Measurements from ENCODE around the gene SLC7A5.

SLC7A5 gene

DNA sequence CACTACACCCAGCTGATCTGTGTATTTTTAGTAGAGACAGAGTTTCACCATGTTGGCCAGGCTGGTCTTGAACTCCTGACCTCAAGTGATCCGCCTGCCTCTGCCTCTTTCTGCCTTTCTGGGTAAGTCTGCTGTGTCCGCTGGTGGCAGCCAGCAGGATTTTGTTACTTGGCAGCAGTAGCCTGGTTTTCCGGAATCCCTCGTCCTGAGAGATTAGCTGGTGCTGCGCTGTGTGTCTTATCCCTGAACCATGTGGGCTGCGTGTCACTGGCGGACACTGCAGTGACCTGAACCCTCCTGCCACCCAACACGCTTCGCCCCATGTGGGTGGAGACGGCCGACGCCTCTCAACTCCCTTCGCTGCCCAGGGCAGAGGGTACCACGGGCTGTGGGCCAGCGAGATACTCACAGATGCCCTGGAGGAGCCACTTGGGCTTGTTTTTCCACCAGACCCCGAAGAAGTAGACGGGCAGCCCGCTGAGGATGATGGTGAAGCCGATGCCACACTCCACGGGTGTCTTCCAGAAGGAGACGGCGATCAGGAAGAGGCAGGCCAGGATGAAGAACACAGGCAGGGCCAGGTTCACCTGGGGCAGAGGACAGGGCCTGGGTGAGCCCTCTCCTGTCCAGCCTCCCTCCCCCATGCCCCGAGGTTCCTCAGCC is 35.2 kb downstream of the SLC7A5 start:
- no peak overlapping the region for H2BK5ac ChIP-seq (ENCODE audit: low read depth, low read length, poor library complexity, severe bottlenecking)
- DNase-seq: no peak
- no peak overlapping the region for H3K4me3 ChIP-seq (ENCODE audit: insufficient read depth in 1 of 2, low read depth in 1 of 2, low read length in 2 of 2)
- 95% methylated on average over 23 of the region's 23 CpGs for WGBS
- no peak overlapping the region for H3K4me2 ChIP-seq (ENCODE audit: low read length, poor library complexity, severe bottlenecking)
- no peak overlapping the region for H3K9ac ChIP-seq (ENCODE audit: low read length)
- no peak overlapping the region for H4K91ac ChIP-seq (ENCODE audit: low read length)
- H2AK5ac ChIP-seq (ENCODE audit: low read length, severe bottlenecking): no peak overlapping the region
- H3K9me3 ChIP-seq (ENCODE audit: control insufficient read depth, low read length): no peaks in the 10 kb centered on the region
- H3K27ac ChIP-seq (ENCODE audit: low read length, poor library complexity, severe bottlenecking): no peak overlapping the region
- no peak overlapping the region for H4K8ac ChIP-seq (ENCODE audit: low read length)
- H3K36me3 ChIP-seq (ENCODE audit: control insufficient read depth in 1 of 2, insufficient read depth in 2 of 2, low read depth in 1 of 2, low read length in 2 of 2): peaks cover 12 to 89% of the 10 kb centered on the region in 2 experiments
- no peak overlapping the region for H3K18ac ChIP-seq (ENCODE audit: low read depth in 1 of 2, low read length in 2 of 2)
- no peaks in the 10 kb centered on the region for H3K79me1 ChIP-seq (replicated peaks; ENCODE audit: low read length, poor library complexity, severe bottlenecking)
- H2BK12ac ChIP-seq (ENCODE audit: low read length in 2 of 2): no peak overlapping the region
- no peaks in the 10 kb centered on the region for H3K27me3 ChIP-seq (ENCODE audit: control insufficient read depth in 1 of 2, insufficient read depth in 1 of 2, low read length in 2 of 2)
- H2BK15ac ChIP-seq (ENCODE audit: low read depth, poor library complexity, severe bottlenecking): no peak overlapping the region
- H3K4me1 ChIP-seq (ENCODE audit: control insufficient read depth, insufficient read depth, low read depth, low read length): peaks cover 19% of the 10 kb centered on the region
- no peak overlapping the region for H3K23ac ChIP-seq (ENCODE audit: low read length in 2 of 2)
- H2BK120ac ChIP-seq (ENCODE audit: low read depth, low read length): no peak overlapping the region
- no peak overlapping the region for H3K14ac ChIP-seq (ENCODE audit: low read length in 2 of 2)
- no peak overlapping the region for H3K4ac ChIP-seq (ENCODE audit: low read depth in 1 of 2, low read length in 2 of 2)
- no peak overlapping the region for H2AFZ ChIP-seq (ENCODE audit: low read depth, low read length)

DNA sequence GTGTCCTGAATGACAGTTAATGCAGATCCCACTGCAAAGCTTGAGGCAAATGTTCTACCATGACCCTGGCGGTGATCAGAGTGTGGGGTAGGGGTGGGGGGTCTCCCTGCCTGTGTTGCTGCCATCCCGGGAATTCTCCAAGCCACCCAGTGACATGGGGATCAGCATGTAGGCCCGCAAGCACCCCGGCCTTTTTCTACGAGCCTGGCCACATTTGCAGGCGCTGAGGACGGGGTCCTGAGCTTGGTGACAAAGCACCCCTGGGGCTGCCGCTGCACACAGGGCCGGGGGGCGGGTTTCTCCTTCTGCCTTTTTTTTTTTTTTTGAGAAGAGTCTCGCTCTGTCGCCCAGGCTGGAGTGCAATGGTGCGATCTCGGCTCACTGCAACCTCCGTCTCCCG is 35.8 kb downstream of the SLC7A5 start:
- no peak overlapping the region for H4K8ac ChIP-seq (ENCODE audit: low read length)
- no peak overlapping the region for H2BK120ac ChIP-seq (ENCODE audit: low read depth, low read length)
- no peak overlapping the region for H3K18ac ChIP-seq (ENCODE audit: low read depth in 1 of 2, low read length in 2 of 2)
- H2AFZ ChIP-seq (ENCODE audit: low read depth, low read length): no peak overlapping the region
- H3K4me3 ChIP-seq (ENCODE audit: insufficient read depth in 1 of 2, low read depth in 1 of 2, low read length in 2 of 2): no peak overlapping the region
- H3K4ac ChIP-seq (ENCODE audit: low read depth in 1 of 2, low read length in 2 of 2): no peak overlapping the region
- 95% methylated on average over 12 of the region's 16 CpGs for WGBS
- no peak overlapping the region for H3K4me2 ChIP-seq (ENCODE audit: low read length, poor library complexity, severe bottlenecking)
- no peaks in the 10 kb centered on the region for H3K79me1 ChIP-seq (replicated peaks; ENCODE audit: low read length, poor library complexity, severe bottlenecking)
- H3K36me3 ChIP-seq (ENCODE audit: control insufficient read depth in 1 of 2, insufficient read depth in 2 of 2, low read depth in 1 of 2, low read length in 2 of 2): peaks cover 12 to 84% of the 10 kb centered on the region in 2 experiments
- no peak for DNase-seq
- no peak overlapping the region for H2BK12ac ChIP-seq (ENCODE audit: low read length in 2 of 2)
- H3K27me3 ChIP-seq (ENCODE audit: control insufficient read depth in 1 of 2, insufficient read depth in 1 of 2, low read length in 2 of 2): no peaks in the 10 kb centered on the region
- peaks cover 20% of the 10 kb centered on the region for H3K4me1 ChIP-seq (ENCODE audit: control insufficient read depth, insufficient read depth, low read depth, low read length)
- H3K14ac ChIP-seq (ENCODE audit: low read length in 2 of 2): no peak overlapping the region
- no peaks in the 10 kb centered on the region for H3K9me3 ChIP-seq (ENCODE audit: control insufficient read depth, low read length)
- no peak overlapping the region for H3K23ac ChIP-seq (ENCODE audit: low read length in 2 of 2)
- H2AK5ac ChIP-seq (ENCODE audit: low read length, severe bottlenecking): no peak overlapping the region
- no peak overlapping the region for H3K27ac ChIP-seq (ENCODE audit: low read length, poor library complexity, severe bottlenecking)
- H2BK5ac ChIP-seq (ENCODE audit: low read depth, low read length, poor library complexity, severe bottlenecking): no peak overlapping the region
- no peak overlapping the region for H4K91ac ChIP-seq (ENCODE audit: low read length)
- no peak overlapping the region for H3K9ac ChIP-seq (ENCODE audit: low read length)
- no peak overlapping the region for H2BK15ac ChIP-seq (ENCODE audit: low read depth, poor library complexity, severe bottlenecking)

DNA sequence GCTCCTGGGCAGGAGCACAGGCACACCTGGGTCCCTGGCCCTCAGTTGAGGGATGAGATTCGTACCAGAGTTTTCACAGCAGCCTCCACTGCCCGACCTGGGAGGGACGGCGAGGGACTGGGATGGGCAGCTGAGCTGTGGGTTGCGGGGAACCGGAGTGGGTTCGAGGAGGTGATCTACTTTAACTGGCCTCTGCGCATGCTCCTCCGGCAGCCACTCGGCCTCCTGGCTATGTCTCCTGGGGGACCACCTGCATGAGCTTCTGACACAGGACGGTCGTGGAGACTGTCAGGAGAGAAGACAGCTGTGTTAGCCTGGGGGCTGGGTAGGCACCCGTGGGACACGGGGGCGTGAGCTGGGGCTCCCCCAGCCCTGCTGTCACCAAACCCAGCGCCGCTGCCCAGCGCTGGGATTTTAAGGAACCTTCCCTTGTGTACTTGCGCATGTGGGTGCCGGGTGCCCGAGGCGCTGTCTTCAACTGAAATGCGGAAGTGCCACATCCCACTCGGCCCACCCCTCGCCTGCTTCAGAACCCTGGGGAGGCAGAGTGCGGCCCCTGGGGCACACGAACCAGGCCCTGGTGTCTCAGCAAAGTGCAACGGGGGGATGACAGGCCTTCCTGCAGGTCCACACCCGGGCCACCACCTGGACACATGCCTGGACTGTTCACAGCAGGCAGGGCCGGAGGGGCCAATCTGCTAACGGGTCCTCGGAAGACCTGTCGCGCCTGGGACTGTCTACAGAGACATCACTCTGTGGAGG is 36.4 kb downstream of the SLC7A5 start:
- Histone ChIP-seq H3K79me1 (replicated peaks; ENCODE audit: low read length, poor library complexity, severe bottlenecking) (no peaks in the 10 kb centered on the region), H2BK12ac (ENCODE audit: low read length in 2 of 2) (no peak overlapping the region)

DNA sequence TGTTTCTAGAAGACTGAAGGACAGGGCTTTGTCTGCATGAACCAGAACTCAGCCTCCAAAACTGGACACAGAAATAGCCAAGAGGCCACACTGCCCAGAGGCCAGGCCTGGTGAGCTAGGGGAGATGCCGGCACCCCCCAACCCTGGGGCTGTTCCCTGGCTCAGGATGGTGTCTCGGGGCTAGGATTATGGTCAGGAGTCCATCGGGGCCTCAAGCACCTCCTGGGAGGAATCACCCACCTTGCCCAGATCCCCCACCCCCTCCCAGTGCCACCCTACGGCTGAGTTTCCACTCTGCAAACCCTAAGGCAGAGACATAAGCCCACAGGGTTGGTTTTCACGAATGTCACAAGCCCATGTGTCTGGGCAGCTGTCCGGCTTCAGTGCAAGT is 37.2 kb downstream of the SLC7A5 start:
- Histone ChIP-seq H3K4me3 (ENCODE audit: insufficient read depth in 1 of 2, low read depth in 1 of 2, low read length in 2 of 2) (no peak overlapping the region), H3K36me3 (ENCODE audit: control insufficient read depth in 1 of 2, insufficient read depth in 2 of 2, low read depth in 1 of 2, low read length in 2 of 2) (peaks cover 12 to 75% of the 10 kb centered on the region in 2 experiments), H3K9me3 (ENCODE audit: control insufficient read depth, low read length) (no peaks in the 10 kb centered on the region), H3K4me1 (ENCODE audit: control insufficient read depth, insufficient read depth, low read depth, low read length) (peaks cover 22% of the 10 kb centered on the region), H3K14ac (ENCODE audit: low read length in 2 of 2) (no peak overlapping the region), H2AK5ac (ENCODE audit: low read length, severe bottlenecking) (no peak overlapping the region), H3K4ac (ENCODE audit: low read depth in 1 of 2, low read length in 2 of 2) (no peak overlapping the region), H3K9ac (ENCODE audit: low read length) (no peak overlapping the region), H2AFZ (ENCODE audit: low read depth, low read length) (no peak overlapping the region), H3K18ac (ENCODE audit: low read depth in 1 of 2, low read length in 2 of 2) (no peak overlapping the region), H4K8ac (ENCODE audit: low read length) (no peak overlapping the region), H2BK120ac (ENCODE audit: low read depth, low read length) (no peak overlapping the region), H3K4me2 (ENCODE audit: low read length, poor library complexity, severe bottlenecking) (no peak overlapping the region), H4K91ac (ENCODE audit: low read length) (no peak overlapping the region), H2BK15ac (ENCODE audit: low read depth, poor library complexity, severe bottlenecking) (no peak overlapping the region), H2BK12ac (ENCODE audit: low read length in 2 of 2) (no peak overlapping the region), H3K79me1 (replicated peaks; ENCODE audit: low read length, poor library complexity, severe bottlenecking) (no peaks in the 10 kb centered on the region), H3K23ac (ENCODE audit: low read length in 2 of 2) (no peak overlapping the region), H2BK5ac (ENCODE audit: low read depth, low read length, poor library complexity, severe bottlenecking) (no peak overlapping the region), H3K27ac (ENCODE audit: low read length, poor library complexity, severe bottlenecking) (no peak overlapping the region), H3K27me3 (ENCODE audit: control insufficient read depth in 1 of 2, insufficient read depth in 1 of 2, low read length in 2 of 2) (no peaks in the 10 kb centered on the region)
- DNase-seq: no peak
- WGBS: 92% methylated on average over 6 of the region's 6 CpGs

More for the DNA sequence above, 36.4 kb downstream of the SLC7A5 start:
- H3K27me3 ChIP-seq (ENCODE audit: control insufficient read depth in 1 of 2, insufficient read depth in 1 of 2, low read length in 2 of 2): no peaks in the 10 kb centered on the region
- no peak overlapping the region for H2AK5ac ChIP-seq (ENCODE audit: low read length, severe bottlenecking)
- no peak overlapping the region for H3K4me3 ChIP-seq (ENCODE audit: insufficient read depth in 1 of 2, low read depth in 1 of 2, low read length in 2 of 2)
- no peak overlapping the region for H3K9ac ChIP-seq (ENCODE audit: low read length)
- 97% methylated on average over 34 of the region's 34 CpGs for WGBS
- H3K14ac ChIP-seq (ENCODE audit: low read length in 2 of 2): no peak overlapping the region
- H2BK120ac ChIP-seq (ENCODE audit: low read depth, low read length): no peak overlapping the region
- H3K4ac ChIP-seq (ENCODE audit: low read depth in 1 of 2, low read length in 2 of 2): no peak overlapping the region
- H3K23ac ChIP-seq (ENCODE audit: low read length in 2 of 2): no peak overlapping the region
- no peak overlapping the region for H3K4me2 ChIP-seq (ENCODE audit: low read length, poor library complexity, severe bottlenecking)
- no peak for DNase-seq
- no peaks in the 10 kb centered on the region for H3K9me3 ChIP-seq (ENCODE audit: control insufficient read depth, low read length)
- H2BK15ac ChIP-seq (ENCODE audit: low read depth, poor library complexity, severe bottlenecking): no peak overlapping the region
- H3K36me3 ChIP-seq (ENCODE audit: control insufficient read depth in 1 of 2, insufficient read depth in 2 of 2, low read depth in 1 of 2, low read length in 2 of 2): peaks cover 12 to 83% of the 10 kb centered on the region in 2 experiments
- no peak overlapping the region for H4K8ac ChIP-seq (ENCODE audit: low read length)
- H3K18ac ChIP-seq (ENCODE audit: low read depth in 1 of 2, low read length in 2 of 2): no peak overlapping the region
- H3K27ac ChIP-seq (ENCODE audit: low read length, poor library complexity, severe bottlenecking): no peak overlapping the region
- H2BK5ac ChIP-seq (ENCODE audit: low read depth, low read length, poor library complexity, severe bottlenecking): no peak overlapping the region
- peaks cover 22% of the 10 kb centered on the region for H3K4me1 ChIP-seq (ENCODE audit: control insufficient read depth, insufficient read depth, low read depth, low read length)
- H4K91ac ChIP-seq (ENCODE audit: low read length): no peak overlapping the region
- no peak overlapping the region for H2AFZ ChIP-seq (ENCODE audit: low read depth, low read length)
